ENCODE data around the gene LPA. TPM values are rescaled to one million over a fixed set of nuclear protein-coding genes. Genes with fewer than 3 reads are reported as not detected.

LPA gene
- total RNA-seq, 1 experiment from 2014 or later, result not detected

GRCh38 chr6:160508599-160508998 is 155.5 kb downstream of the LPA start:
- POLR2A ChIA-PET (ENCODE audit: unreplicated experiment), result no interaction called here
- Histone ChIP-seq H3K36me3 (ENCODE audit: low read depth, low read length) (no peaks in the 10 kb centered on the region), H4K20me1 (ENCODE audit: low read length) (no peaks in the 10 kb centered on the region), H3K4me1 (ENCODE audit: insufficient read depth, low read length) (peaks cover 11% of the 10 kb centered on the region), H3K4me2 (ENCODE audit: low read length) (no peak overlapping the region), H3K4me3 (ENCODE audit: low read length) (no peak overlapping the region), H3K9ac (ENCODE audit: low read length) (no peak overlapping the region), H3K9me3 (ENCODE audit: low read length) (no peaks in the 10 kb centered on the region), H3K27me3 (ENCODE audit: low read length) (no peaks in the 10 kb centered on the region), H2AFZ (ENCODE audit: low read length) (no peak overlapping the region), H3K9me2 (replicated peaks; ENCODE audit: low read length) (no peaks in the 10 kb centered on the region), H3K27ac (ENCODE audit: low read length) (no peak overlapping the region), H3K79me2 (ENCODE audit: low read length) (no peaks in the 10 kb centered on the region), H3F3A (ENCODE audit: low read length, unreplicated experiment) (no peaks in the 10 kb centered on the region)
- no TSS peak for BruUV-seq (replicated peaks)
- DNase-seq, result no peak
- intact Hi-C loops (cut with micrococcal nuclease), result no loop called here
- TF ChIP-seq EZH2 (IDR thresholded peaks at IDR 0.05; ENCODE audit: low read length, unreplicated experiment) (no peak), EZH2phosphoT487 (IDR thresholded peaks at IDR 0.05; ENCODE audit: borderline replicate concordance, low read length) (no peak), CTCF (conservative IDR thresholded peaks at IDR 0.05; ENCODE audit: low read depth, low read length) (no peak)
- CTCF ChIA-PET, result no interaction called here
- ATAC-seq, result no peak

GRCh38 chr6:160507420-160507819 is 156.7 kb downstream of the LPA start:
- ATAC-seq, result no peak
- Histone ChIP-seq H3K27ac (ENCODE audit: low read length) (no peak overlapping the region), H3K9me2 (replicated peaks; ENCODE audit: low read length) (no peaks in the 10 kb centered on the region), H4K20me1 (ENCODE audit: low read length) (no peaks in the 10 kb centered on the region), H3K27me3 (ENCODE audit: low read length) (no peaks in the 10 kb centered on the region), H3K4me3 (ENCODE audit: low read length) (no peak overlapping the region), H3F3A (ENCODE audit: low read length, unreplicated experiment) (no peaks in the 10 kb centered on the region), H3K9ac (ENCODE audit: low read length) (no peak overlapping the region), H3K79me2 (ENCODE audit: low read length) (no peaks in the 10 kb centered on the region), H3K4me1 (ENCODE audit: insufficient read depth, low read length) (peaks cover 11% of the 10 kb centered on the region), H3K4me2 (ENCODE audit: low read length) (no peak overlapping the region), H3K36me3 (ENCODE audit: low read depth, low read length) (no peaks in the 10 kb centered on the region), H2AFZ (ENCODE audit: low read length) (no peak overlapping the region), H3K9me3 (ENCODE audit: low read length) (no peaks in the 10 kb centered on the region)
- DNase-seq, result no peak
- CTCF ChIA-PET, result no interaction called here
- intact Hi-C loops (cut with micrococcal nuclease), result no loop called here
- no TSS peak for BruUV-seq (replicated peaks)
- POLR2A ChIA-PET (ENCODE audit: unreplicated experiment), result no interaction called here
- TF ChIP-seq CTCF (conservative IDR thresholded peaks at IDR 0.05; ENCODE audit: low read depth, low read length) (no peak), EZH2 (IDR thresholded peaks at IDR 0.05; ENCODE audit: low read length, unreplicated experiment) (no peak), EZH2phosphoT487 (IDR thresholded peaks at IDR 0.05; ENCODE audit: borderline replicate concordance, low read length) (no peak)

DNA sequence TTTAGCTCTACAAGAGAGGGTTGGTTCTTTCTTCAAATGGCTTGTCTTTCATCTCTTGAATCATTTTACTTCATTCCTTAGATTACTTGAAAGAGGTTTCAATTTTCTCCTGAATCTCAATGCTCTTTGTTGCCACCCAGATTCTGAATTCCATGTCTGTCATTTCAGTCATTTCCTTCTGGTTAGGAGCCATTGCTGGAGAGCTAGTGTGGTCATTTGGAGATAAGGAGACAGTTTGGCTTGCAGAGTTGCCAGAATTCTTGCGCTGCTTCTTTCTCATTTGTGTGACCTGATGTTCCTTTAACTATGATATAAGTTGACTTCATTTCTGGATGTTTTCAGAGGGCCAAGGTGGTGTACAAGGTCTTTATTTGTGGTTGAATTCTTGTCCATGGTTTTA is 158.1 kb downstream of the LPA start:
- H3K9me3 ChIP-seq (ENCODE audit: low read length), result no peaks in the 10 kb centered on the region
- BruUV-seq (replicated peaks), result no TSS peak
- H2AFZ ChIP-seq (ENCODE audit: low read length), result no peak overlapping the region
- H3K9me2 ChIP-seq (replicated peaks; ENCODE audit: low read length), result no peaks in the 10 kb centered on the region
- no peak overlapping the region for H3K9ac ChIP-seq (ENCODE audit: low read length)
- ChIA-PET CTCF (no interaction called here), POLR2A (ENCODE audit: unreplicated experiment) (no interaction called here)
- intact Hi-C loops (cut with micrococcal nuclease), result no loop called here
- no peaks in the 10 kb centered on the region for H3K79me2 ChIP-seq (ENCODE audit: low read length)
- TF ChIP-seq EZH2phosphoT487 (IDR thresholded peaks at IDR 0.05; ENCODE audit: borderline replicate concordance, low read length), result no peak
- no peak for TF ChIP-seq CTCF (conservative IDR thresholded peaks at IDR 0.05; ENCODE audit: low read depth, low read length)
- no peak for TF ChIP-seq EZH2 (IDR thresholded peaks at IDR 0.05; ENCODE audit: low read length, unreplicated experiment)
- ATAC-seq (no peak), DNase-seq (no peak)
- no peak overlapping the region for H3K4me2 ChIP-seq (ENCODE audit: low read length)
- no peak overlapping the region for H3K4me3 ChIP-seq (ENCODE audit: low read length)
- no peaks in the 10 kb centered on the region for H3K27me3 ChIP-seq (ENCODE audit: low read length)
- no peaks in the 10 kb centered on the region for H3F3A ChIP-seq (ENCODE audit: low read length, unreplicated experiment)
- H3K4me1 ChIP-seq (ENCODE audit: insufficient read depth, low read length), result peaks cover 11% of the 10 kb centered on the region
- H3K27ac ChIP-seq (ENCODE audit: low read length), result no peak overlapping the region
- no peaks in the 10 kb centered on the region for H3K36me3 ChIP-seq (ENCODE audit: low read depth, low read length)
- H4K20me1 ChIP-seq (ENCODE audit: low read length), result no peaks in the 10 kb centered on the region

Data from PC-3 (cell line).